Caco-2 (cell line): ENCODE data around the gene KNOP1. TPM values are rescaled to one million over a fixed set of nuclear protein-coding genes. Genes with fewer than 3 reads are reported as not detected.

ENCODE experiments used
- BruUV-seq: library from RNA; stranded (reverse); fragments of 400-500 nt; replicated peaks from 2 replicates; lab custom pipeline; 2021; lab: Mats Ljungman, UMichigan
- CTCF ChIA-PET: fragments of 300-600 bp; sonication (Branson Sonifier 250); formaldehyde crosslinking; loops from one replicate; lab custom pipeline; 2022; ENCODE audit warnings: antibody characterized with exemption; lab: Charles Lee
- POLR2A ChIA-PET: fragments of 300-600 bp; sonication (Branson Sonifier 250); formaldehyde crosslinking; loops from one replicate; lab custom pipeline; 2022; ENCODE audit warnings: antibody characterized with exemption; lab: Charles Lee
- DNase-seq, 2 experiments: peaks; one replicate each; pipeline versions ENCODE4 v3.0.0 to v3.0.0-alpha.2; 2020 to 2022
- H3K27me3 ChIP-seq: replicated peaks from 2 replicates; pipeline ENCODE4 v1.6.0; 2011; ENCODE audit warnings: low read length; ENCODE audit not compliant: control insufficient read depth, insufficient read depth
- H3K36me3 ChIP-seq: 2 replicates; pipeline ENCODE4 v1.5.1; 2011; ENCODE audit warnings: low read length; ENCODE audit not compliant: control insufficient read depth, insufficient read depth
- H3K4me1 ChIP-seq: fragments of 250-450 bp; sonication (Bioruptor Pico); 2 replicates; pipeline ENCODE4 v1.5.1; 2020; ENCODE audit warnings: mild to moderate bottlenecking
- H3K4me3 ChIP-seq: 2 replicates; pipeline ENCODE4 v1.5.1; 2011; ENCODE audit warnings: low read depth, mild to moderate bottlenecking, control low read depth, low read length
- H3K9me3 ChIP-seq: fragments of 250-450 bp; sonication (Bioruptor Pico); 2 replicates; pipeline ENCODE4 v1.5.1; 2020; ENCODE audit warnings: mild to moderate bottlenecking, moderate library complexity
- H3K27ac Mint-ChIP-seq: one replicate; pipeline ENCODE4 v1.8.0; 2022; ENCODE audit warnings: mixed read lengths; ENCODE audit not compliant: unreplicated experiment
- H3K27me3 Mint-ChIP-seq: one replicate; pipeline ENCODE4 v1.8.0; 2022; ENCODE audit warnings: mixed read lengths; ENCODE audit not compliant: insufficient read depth, unreplicated experiment
- H3K36me3 Mint-ChIP-seq: one replicate; pipeline ENCODE4 v1.8.0; 2022; ENCODE audit warnings: mild to moderate bottlenecking, mixed read lengths; ENCODE audit not compliant: insufficient read depth, unreplicated experiment
- H3K4me1 Mint-ChIP-seq: one replicate; pipeline ENCODE4 v1.8.0; 2022; ENCODE audit warnings: low read depth, mixed read lengths; ENCODE audit not compliant: unreplicated experiment
- H3K4me3 Mint-ChIP-seq: one replicate; pipeline ENCODE4 v1.8.0; 2022; ENCODE audit warnings: mild to moderate bottlenecking, moderate library complexity, mixed read lengths; ENCODE audit not compliant: unreplicated experiment
- H3K9me3 Mint-ChIP-seq: one replicate; pipeline ENCODE4 v1.8.0; 2022; ENCODE audit warnings: mixed read lengths; ENCODE audit not compliant: unreplicated experiment
- intact Hi-C: fragments of 100-400 bp; cut with micrococcal nuclease; formaldehyde crosslinking; loops from one replicate; pipeline ENCODE4 v1.10.0; 2022; ENCODE audit not compliant: unreplicated experiment
- total RNA-seq: library from RNA; stranded (reverse); gene quantifications from 2 replicates; pipeline ENCODE4 v1.2.3, GENCODE V29; 2022
- TF ChIP-seq, protein P1 (sequence below), 2 experiments: fragments of 200-600 bp in 1 of 2; IDR thresholded peaks; 1 replicate in 1 of 2; 2 replicates in 1 of 2; pipeline versions ENCODE4 v1.5.1 to v1.8.0; 2011 to 2022; ENCODE audit warnings: antibody characterized with exemption in 1 of 2, control low read depth in 1 of 2, inconsistent platforms in 1 of 2, low read depth in 1 of 2, low read length in 1 of 2, mild to moderate bottlenecking in 1 of 2, moderate library complexity in 1 of 2; ENCODE audit not compliant: insufficient read depth in 1 of 2, severe bottlenecking in 1 of 2, unreplicated experiment in 1 of 2

Gene KNOP1
- total RNA-seq, 1 experiment from 2014 or later = 29.3 TPM

DNA sequence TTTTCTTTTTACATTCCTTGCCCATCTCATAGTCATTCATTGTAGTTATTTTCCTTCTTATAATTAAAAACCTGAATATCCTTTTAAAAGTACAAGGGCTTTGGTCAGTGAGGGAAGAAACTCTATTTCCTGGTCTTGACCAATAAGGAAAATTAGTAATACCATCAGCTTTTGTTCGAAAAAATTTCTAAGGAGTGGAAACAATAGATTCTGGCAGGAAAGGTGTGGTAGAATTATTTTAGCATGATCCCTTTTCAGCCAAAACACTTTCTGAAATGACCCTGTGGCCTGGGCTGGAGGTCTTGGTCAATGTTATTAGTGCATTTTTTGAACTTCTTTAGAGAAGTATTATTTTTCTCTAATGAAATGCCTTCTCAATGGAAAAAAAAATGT, 36.6 kb upstream of the KNOP1 start:
- Histone ChIP-seq H3K4me3 (no peak overlapping the region), H3K27me3 (no peaks in the 10 kb centered on the region), H3K36me3 (no peaks in the 10 kb centered on the region), H3K4me1 (peaks cover 37% of the 10 kb centered on the region), H3K9me3 (no peaks in the 10 kb centered on the region)
- Mint-ChIP-seq H3K4me3 (peak overlapping the region; percentile 43), H3K27me3 (no peaks in the 10 kb centered on the region), H3K4me1 (peaks cover 7% of the 10 kb centered on the region), H3K9me3 (no peaks in the 10 kb centered on the region), H3K36me3 (no peaks in the 10 kb centered on the region), H3K27ac (peak overlapping the region; percentile 73)
- intact Hi-C loops = loop anchor here (1.0 to 10.0 kb wide), 2 partner anchors 130 to 153 kb away; partner anchors contain the start of gene GPRC5B
- DNase-seq = no peak
- TF ChIP-seq, protein P1, sequence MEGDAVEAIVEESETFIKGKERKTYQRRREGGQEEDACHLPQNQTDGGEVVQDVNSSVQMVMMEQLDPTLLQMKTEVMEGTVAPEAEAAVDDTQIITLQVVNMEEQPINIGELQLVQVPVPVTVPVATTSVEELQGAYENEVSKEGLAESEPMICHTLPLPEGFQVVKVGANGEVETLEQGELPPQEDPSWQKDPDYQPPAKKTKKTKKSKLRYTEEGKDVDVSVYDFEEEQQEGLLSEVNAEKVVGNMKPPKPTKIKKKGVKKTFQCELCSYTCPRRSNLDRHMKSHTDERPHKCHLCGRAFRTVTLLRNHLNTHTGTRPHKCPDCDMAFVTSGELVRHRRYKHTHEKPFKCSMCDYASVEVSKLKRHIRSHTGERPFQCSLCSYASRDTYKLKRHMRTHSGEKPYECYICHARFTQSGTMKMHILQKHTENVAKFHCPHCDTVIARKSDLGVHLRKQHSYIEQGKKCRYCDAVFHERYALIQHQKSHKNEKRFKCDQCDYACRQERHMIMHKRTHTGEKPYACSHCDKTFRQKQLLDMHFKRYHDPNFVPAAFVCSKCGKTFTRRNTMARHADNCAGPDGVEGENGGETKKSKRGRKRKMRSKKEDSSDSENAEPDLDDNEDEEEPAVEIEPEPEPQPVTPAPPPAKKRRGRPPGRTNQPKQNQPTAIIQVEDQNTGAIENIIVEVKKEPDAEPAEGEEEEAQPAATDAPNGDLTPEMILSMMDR (IDR thresholded peaks at IDR 0.05; ENCODE audit: insufficient read depth in 1 of 2, low read depth in 1 of 2, low read length in 1 of 2, severe bottlenecking in 1 of 2, unreplicated experiment in 1 of 2) = no peak
- CTCF ChIA-PET = no interaction called here
- no TSS peak for BruUV-seq
- POLR2A ChIA-PET = no interaction called here

DNA sequence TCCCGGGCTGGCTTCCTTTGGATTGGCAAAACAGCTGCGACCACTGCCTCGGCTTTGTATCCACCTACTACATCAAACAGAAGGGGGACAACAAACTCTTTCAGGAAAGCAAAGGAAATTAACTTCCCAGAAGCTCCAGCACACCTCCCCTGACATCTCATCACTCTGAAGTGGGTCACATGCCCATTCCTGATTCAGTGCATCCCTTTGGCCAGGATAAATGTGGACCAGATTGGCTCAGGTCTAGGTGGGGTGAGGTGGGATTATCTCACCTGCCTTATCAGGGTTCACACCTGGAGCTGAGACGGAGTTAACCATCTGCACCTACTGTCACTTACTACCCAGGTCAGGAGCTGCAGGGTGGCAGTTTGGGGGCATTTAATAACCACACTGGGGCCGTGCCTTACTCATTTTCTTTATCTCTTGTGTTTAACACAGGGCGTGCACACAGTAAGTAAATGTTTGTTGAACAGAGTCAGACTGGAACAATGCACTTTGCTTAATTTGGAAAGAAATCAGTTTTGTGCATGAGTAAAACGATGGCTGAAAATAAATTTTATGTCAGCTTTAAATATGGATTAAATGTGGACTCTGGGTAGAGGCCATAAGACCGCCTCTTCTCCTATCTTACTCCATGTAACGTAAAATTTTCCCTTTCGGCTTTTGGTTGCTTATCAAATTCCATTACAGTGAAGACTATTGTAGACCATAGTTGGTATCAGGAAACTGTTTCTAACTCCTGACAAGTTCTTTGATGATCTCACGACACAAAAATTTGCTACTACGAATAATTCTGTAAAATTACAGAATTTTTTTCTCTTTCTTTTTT, 36.0 kb upstream of the KNOP1 start:
- TF ChIP-seq, protein P1 (IDR thresholded peaks at IDR 0.05; ENCODE audit: insufficient read depth in 1 of 2, low read depth in 1 of 2, low read length in 1 of 2, severe bottlenecking in 1 of 2, unreplicated experiment in 1 of 2) = no peak
- POLR2A ChIA-PET = no interaction called here
- no peaks in the 10 kb centered on the region for H3K9me3 ChIP-seq
- Mint-ChIP-seq H3K4me3 (peak overlapping the region; percentile 43), H3K9me3 (no peaks in the 10 kb centered on the region), H3K4me1 (peaks cover 7% of the 10 kb centered on the region), H3K36me3 (no peaks in the 10 kb centered on the region), H3K27ac (peak overlapping the region; percentile 73), H3K27me3 (no peaks in the 10 kb centered on the region)
- DNase-seq = peak in 1 of 2 experiments; percentile 5
- H3K4me1 ChIP-seq = peaks cover 41% of the 10 kb centered on the region
- intact Hi-C loops = loop anchor here (10.0 kb wide), 1 partner anchor 131 kb away; the partner anchor contains the start of gene GPRC5B
- no peaks in the 10 kb centered on the region for H3K36me3 ChIP-seq
- CTCF ChIA-PET = no interaction called here
- no peak overlapping the region for H3K4me3 ChIP-seq
- BruUV-seq = no TSS peak
- H3K27me3 ChIP-seq = no peaks in the 10 kb centered on the region

DNA sequence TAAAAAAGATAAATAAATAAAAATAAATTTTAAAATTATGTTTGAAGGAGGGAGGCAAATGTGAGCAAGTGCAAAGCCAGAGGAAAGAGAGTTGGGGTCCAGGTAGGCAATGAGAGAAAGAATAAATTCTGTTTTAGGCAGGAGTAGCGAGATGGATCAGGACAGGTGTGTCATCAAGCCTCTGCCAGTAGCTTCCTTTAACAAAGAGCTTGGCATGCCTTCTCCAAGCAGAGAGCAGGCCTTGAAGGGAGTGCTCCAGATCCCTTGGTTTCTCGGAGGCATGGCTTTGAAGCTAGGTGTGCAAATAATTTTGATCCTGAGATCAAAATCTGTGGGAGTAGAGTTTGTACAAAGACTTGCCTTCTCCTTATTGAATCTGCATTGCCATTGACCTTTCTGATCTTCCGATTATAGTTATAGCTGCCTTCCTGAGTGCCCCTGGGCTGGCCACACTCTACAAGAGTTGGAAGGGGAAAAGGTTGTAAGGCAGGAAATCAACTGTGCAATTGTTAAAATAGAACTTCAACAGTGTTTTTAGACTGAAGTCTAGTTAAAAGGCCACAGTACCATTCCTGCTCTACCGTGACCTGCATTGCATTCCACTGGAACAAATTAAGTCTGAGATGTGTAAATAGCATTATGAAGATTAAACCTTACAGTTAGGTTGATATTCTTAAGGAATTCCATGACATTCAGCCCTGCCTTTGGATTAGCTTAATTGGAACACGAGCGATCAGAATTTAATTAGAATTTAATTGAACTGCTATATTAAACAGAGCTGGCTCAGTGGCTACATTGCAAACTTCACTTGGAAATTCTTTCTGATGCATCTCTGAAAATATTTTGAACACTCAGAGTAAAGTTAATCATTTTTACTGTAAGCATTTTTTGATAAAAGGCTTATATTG, 33.7 kb upstream of the KNOP1 start:
- H3K27me3 ChIP-seq = no peaks in the 10 kb centered on the region
- no peaks in the 10 kb centered on the region for H3K9me3 ChIP-seq
- ChIA-PET CTCF (interaction anchor here (0.6 kb wide), 1 partner anchor 86 kb away, joined by 3 read pairs; no protein-coding TSS in a partner anchor), POLR2A (no interaction called here)
- H3K27ac Mint-ChIP-seq = peak overlapping the region; percentile 48
- H3K36me3 Mint-ChIP-seq = no peaks in the 10 kb centered on the region
- no peak for DNase-seq
- H3K36me3 ChIP-seq = no peaks in the 10 kb centered on the region
- H3K9me3 Mint-ChIP-seq = no peaks in the 10 kb centered on the region
- BruUV-seq = no TSS peak
- TF ChIP-seq, protein P1 (IDR thresholded peaks at IDR 0.05; ENCODE audit: insufficient read depth in 1 of 2, low read depth in 1 of 2, low read length in 1 of 2, severe bottlenecking in 1 of 2, unreplicated experiment in 1 of 2) = no peak
- peaks cover 7% of the 10 kb centered on the region for H3K4me1 Mint-ChIP-seq
- peaks cover 51% of the 10 kb centered on the region for H3K4me1 ChIP-seq
- intact Hi-C loops = loop anchor here (10.0 kb wide), 1 partner anchor 133 kb away; the partner anchor contains the start of gene GPRC5B
- no peaks in the 10 kb centered on the region for H3K27me3 Mint-ChIP-seq
- H3K4me3 Mint-ChIP-seq = no peak overlapping the region
- H3K4me3 ChIP-seq = no peak overlapping the region
